Neural cell (in vitro differentiated cells): ENCODE measurements around the gene PIGC. TPM values are rescaled to one million over a fixed set of nuclear protein-coding genes. Genes with fewer than 3 reads are reported as not detected.

Source experiments
- H2AFZ ChIP-seq: fragments of 200-600, 300-800 bp; sonication (generic), shearing (Covaris generic); 2 replicates; pipeline ENCODE4 v1.6.0; 2014; ENCODE audit warnings: low read depth, mild to moderate bottlenecking, antibody characterized with exemption, low read length, moderate library complexity
- H3F3A ChIP-seq: fragments of 200-600 bp; shearing (Covaris generic); 2 replicates; pipeline ENCODE4 v1.6.1; 2016; ENCODE audit warnings: mild to moderate bottlenecking, moderate library complexity, mixed read lengths, antibody characterized with exemption, low read length; ENCODE audit not compliant: insufficient read depth, poor library complexity, severe bottlenecking
- H3K27ac ChIP-seq: fragments of 200-600, 300-800 bp; sonication (generic), shearing (Covaris generic); 2 replicates; pipeline ENCODE4 v1.5.1; 2014; ENCODE audit warnings: mild to moderate bottlenecking, low read length, moderate library complexity
- H3K27me3 ChIP-seq: fragments of 300-800, 200-600 bp; sonication (generic), shearing (Covaris generic); 2 replicates; pipeline ENCODE4 v1.6.0; 2014; ENCODE audit warnings: mild to moderate bottlenecking, low read depth, low read length, moderate library complexity; ENCODE audit not compliant: insufficient read depth
- H3K36me3 ChIP-seq: fragments of 300-800, 200-600 bp; sonication (generic), shearing (Covaris generic); 2 replicates; pipeline ENCODE4 v1.5.1; 2014; ENCODE audit warnings: mild to moderate bottlenecking, antibody characterized with exemption, low read length, moderate library complexity; ENCODE audit not compliant: insufficient read depth
- H3K4me2 ChIP-seq: fragments of 300-800, 200-600 bp; sonication (generic), shearing (Covaris generic); 2 replicates; pipeline ENCODE4 v1.6.0; 2014; ENCODE audit warnings: mild to moderate bottlenecking, low read length
- H3K4me3 ChIP-seq: fragments of 300-800, 200-600 bp; sonication (generic), shearing (Covaris generic); 2 replicates; pipeline ENCODE4 v1.5.1; 2014; ENCODE audit warnings: mild to moderate bottlenecking, low read length, moderate library complexity
- H3K79me2 ChIP-seq: fragments of 200-600 bp; shearing (Covaris generic); replicated peaks from 2 replicates; pipeline ENCODE4 v1.6.0; 2014; ENCODE audit warnings: mild to moderate bottlenecking, low read length, moderate library complexity; ENCODE audit not compliant: insufficient read depth
- H3K9ac ChIP-seq: fragments of 300-800, 200-600 bp; sonication (generic), shearing (Covaris generic); 2 replicates; pipeline ENCODE4 v1.6.1; 2016; ENCODE audit warnings: mild to moderate bottlenecking, low read length, mixed read lengths
- H3K9me2 ChIP-seq: fragments of 200-600 bp; shearing (Covaris generic); 2 replicates; pipeline ENCODE4 v1.6.1; 2016; ENCODE audit warnings: mild to moderate bottlenecking, low read length, mixed read lengths; ENCODE audit not compliant: insufficient read depth
- H3K9me3 ChIP-seq: fragments of 200-600, 300-800 bp; sonication (generic), shearing (Covaris generic); 2 replicates; pipeline ENCODE4 v1.6.1; 2016; ENCODE audit warnings: mild to moderate bottlenecking, mixed run types, low read length, moderate library complexity, mixed read lengths
- H4K20me1 ChIP-seq: fragments of 200-600 bp; shearing (Covaris generic); 2 replicates; pipeline ENCODE4 v1.6.1; 2016; ENCODE audit warnings: mild to moderate bottlenecking, mixed run types; ENCODE audit not compliant: insufficient read depth
- EP300 ChIP-seq: fragments of 450-650 bp; conservative IDR thresholded peaks from 2 replicates; pipeline ENCODE4 v1.6.1; 2014; ENCODE audit warnings: antibody characterized with exemption, mild to moderate bottlenecking, moderate library complexity; ENCODE audit not compliant: poor library complexity, severe bottlenecking
- EZH2 ChIP-seq: fragments of 200-600, 300-800 bp; shearing (Covaris generic), sonication (generic); IDR thresholded peaks from 2 replicates; pipeline ENCODE4 v1.6.1; 2014; ENCODE audit warnings: antibody characterized with exemption, low read length, borderline replicate concordance, mild to moderate bottlenecking; ENCODE audit not compliant: insufficient read depth, poor library complexity, severe bottlenecking
- MXI1 ChIP-seq: fragments of 450-650 bp; conservative IDR thresholded peaks from 2 replicates; pipeline ENCODE4 v1.6.1; 2014; ENCODE audit warnings: antibody characterized with exemption, mild to moderate bottlenecking; ENCODE audit not compliant: poor library complexity, severe bottlenecking
- POLR2AphosphoS5 ChIP-seq: IDR thresholded peaks from 2 replicates; pipeline ENCODE4 v1.6.1; 2012
- RAD21 ChIP-seq: fragments of 450-650 bp; conservative IDR thresholded peaks from 2 replicates; pipeline ENCODE4 v1.6.1; 2014; ENCODE audit warnings: antibody characterized with exemption, mild to moderate bottlenecking, moderate library complexity
- SMC3 ChIP-seq: fragments of 450-650 bp; conservative IDR thresholded peaks from 2 replicates; pipeline ENCODE4 v1.6.1; 2014; ENCODE audit warnings: antibody characterized with exemption, mild to moderate bottlenecking, moderate library complexity; ENCODE audit not compliant: poor library complexity
- TAF1 ChIP-seq: IDR thresholded peaks from 2 replicates; pipeline ENCODE4 v1.6.1; 2012; ENCODE audit warnings: low read depth
- polyA plus RNA-seq: library from polyadenylated mRNA; depleted of rRNA; stranded (reverse); fragments of >200 nt; gene quantifications from 2 replicates; pipeline ENCODE4 v1.2.3, GENCODE V29; 2014
- TF ChIP-seq, protein P1 (sequence below): fragments of 450-650 bp; IDR thresholded peaks from 2 replicates; pipeline ENCODE4 v1.5.1; 2014; ENCODE audit warnings: antibody characterized with exemption, mild to moderate bottlenecking, moderate library complexity; ENCODE audit not compliant: poor library complexity, severe bottlenecking
- TF ChIP-seq, protein P2 (sequence below): IDR thresholded peaks from 2 replicates; pipeline ENCODE4 v1.6.1; 2012; ENCODE audit warnings: borderline replicate concordance

Gene PIGC
- polyA plus RNA-seq, 1 donor from 2014 or later = 69.3 TPM

DNA sequence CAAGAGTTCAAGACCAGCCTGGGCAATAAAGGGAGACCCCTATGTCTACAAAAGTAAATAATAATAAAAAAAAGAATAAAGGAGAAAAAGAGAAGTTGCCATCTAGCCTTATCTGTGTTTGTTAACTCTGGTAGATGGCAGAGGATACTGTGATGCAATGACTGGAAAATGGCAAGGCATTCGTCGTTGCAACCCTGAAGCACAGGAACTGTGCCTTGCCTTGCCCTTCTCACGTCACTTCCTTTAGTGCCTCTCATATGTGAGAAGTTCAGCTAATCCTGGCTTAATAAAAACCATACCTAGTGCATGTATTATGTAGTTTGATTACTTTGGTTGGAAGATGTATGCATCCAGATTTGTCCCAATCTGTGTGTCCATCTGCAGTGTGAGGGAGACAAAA is 25.8 kb upstream of the PIGC start:
- H3K9ac ChIP-seq = no peak overlapping the region
- no peaks in the 10 kb centered on the region for H3K9me3 ChIP-seq
- TF ChIP-seq MXI1 (no peak), SMC3 (no peak), POLR2AphosphoS5 (no peak), TAF1 (no peak), EZH2 (no peak), EP300 (no peak)
- TF ChIP-seq, protein P1, sequence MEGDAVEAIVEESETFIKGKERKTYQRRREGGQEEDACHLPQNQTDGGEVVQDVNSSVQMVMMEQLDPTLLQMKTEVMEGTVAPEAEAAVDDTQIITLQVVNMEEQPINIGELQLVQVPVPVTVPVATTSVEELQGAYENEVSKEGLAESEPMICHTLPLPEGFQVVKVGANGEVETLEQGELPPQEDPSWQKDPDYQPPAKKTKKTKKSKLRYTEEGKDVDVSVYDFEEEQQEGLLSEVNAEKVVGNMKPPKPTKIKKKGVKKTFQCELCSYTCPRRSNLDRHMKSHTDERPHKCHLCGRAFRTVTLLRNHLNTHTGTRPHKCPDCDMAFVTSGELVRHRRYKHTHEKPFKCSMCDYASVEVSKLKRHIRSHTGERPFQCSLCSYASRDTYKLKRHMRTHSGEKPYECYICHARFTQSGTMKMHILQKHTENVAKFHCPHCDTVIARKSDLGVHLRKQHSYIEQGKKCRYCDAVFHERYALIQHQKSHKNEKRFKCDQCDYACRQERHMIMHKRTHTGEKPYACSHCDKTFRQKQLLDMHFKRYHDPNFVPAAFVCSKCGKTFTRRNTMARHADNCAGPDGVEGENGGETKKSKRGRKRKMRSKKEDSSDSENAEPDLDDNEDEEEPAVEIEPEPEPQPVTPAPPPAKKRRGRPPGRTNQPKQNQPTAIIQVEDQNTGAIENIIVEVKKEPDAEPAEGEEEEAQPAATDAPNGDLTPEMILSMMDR = no peak
- TF ChIP-seq, protein P2, sequence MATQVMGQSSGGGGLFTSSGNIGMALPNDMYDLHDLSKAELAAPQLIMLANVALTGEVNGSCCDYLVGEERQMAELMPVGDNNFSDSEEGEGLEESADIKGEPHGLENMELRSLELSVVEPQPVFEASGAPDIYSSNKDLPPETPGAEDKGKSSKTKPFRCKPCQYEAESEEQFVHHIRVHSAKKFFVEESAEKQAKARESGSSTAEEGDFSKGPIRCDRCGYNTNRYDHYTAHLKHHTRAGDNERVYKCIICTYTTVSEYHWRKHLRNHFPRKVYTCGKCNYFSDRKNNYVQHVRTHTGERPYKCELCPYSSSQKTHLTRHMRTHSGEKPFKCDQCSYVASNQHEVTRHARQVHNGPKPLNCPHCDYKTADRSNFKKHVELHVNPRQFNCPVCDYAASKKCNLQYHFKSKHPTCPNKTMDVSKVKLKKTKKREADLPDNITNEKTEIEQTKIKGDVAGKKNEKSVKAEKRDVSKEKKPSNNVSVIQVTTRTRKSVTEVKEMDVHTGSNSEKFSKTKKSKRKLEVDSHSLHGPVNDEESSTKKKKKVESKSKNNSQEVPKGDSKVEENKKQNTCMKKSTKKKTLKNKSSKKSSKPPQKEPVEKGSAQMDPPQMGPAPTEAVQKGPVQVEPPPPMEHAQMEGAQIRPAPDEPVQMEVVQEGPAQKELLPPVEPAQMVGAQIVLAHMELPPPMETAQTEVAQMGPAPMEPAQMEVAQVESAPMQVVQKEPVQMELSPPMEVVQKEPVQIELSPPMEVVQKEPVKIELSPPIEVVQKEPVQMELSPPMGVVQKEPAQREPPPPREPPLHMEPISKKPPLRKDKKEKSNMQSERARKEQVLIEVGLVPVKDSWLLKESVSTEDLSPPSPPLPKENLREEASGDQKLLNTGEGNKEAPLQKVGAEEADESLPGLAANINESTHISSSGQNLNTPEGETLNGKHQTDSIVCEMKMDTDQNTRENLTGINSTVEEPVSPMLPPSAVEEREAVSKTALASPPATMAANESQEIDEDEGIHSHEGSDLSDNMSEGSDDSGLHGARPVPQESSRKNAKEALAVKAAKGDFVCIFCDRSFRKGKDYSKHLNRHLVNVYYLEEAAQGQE = no peak
- no peaks in the 10 kb centered on the region for H3K9me2 ChIP-seq
- H3K36me3 ChIP-seq = no peaks in the 10 kb centered on the region
- H3K27me3 ChIP-seq = no peaks in the 10 kb centered on the region
- H3K4me2 ChIP-seq = no peak overlapping the region
- H4K20me1 ChIP-seq = no peaks in the 10 kb centered on the region
- H3F3A ChIP-seq = no peaks in the 10 kb centered on the region
- no peak overlapping the region for H2AFZ ChIP-seq
- no peaks in the 10 kb centered on the region for H3K79me2 ChIP-seq
- no peak overlapping the region for H3K4me3 ChIP-seq
- no peak overlapping the region for H3K27ac ChIP-seq

DNA sequence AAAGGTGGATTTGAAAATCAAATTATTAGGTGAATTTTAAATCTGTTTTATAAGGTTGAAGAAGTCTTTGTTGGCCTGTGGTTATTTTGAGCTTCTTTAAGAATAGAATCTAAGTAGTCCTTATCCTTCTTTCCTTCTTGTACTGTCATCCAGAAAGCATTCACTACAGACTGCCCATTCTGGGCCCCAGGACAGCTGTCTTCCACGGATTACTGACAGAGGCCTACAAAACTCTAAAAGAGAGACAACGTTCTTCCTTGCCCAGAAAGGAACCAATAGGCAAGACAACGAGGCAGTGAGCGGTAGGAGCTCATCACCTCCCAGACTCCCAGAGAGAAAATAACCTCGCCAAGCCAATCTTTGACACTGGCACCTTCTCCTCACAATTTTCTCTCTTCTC is 24.4 kb upstream of the PIGC start:
- H3K4me2 ChIP-seq = no peak overlapping the region
- H3K36me3 ChIP-seq = no peaks in the 10 kb centered on the region
- no peaks in the 10 kb centered on the region for H3K27me3 ChIP-seq
- no peak overlapping the region for H3K27ac ChIP-seq
- H3K79me2 ChIP-seq = no peaks in the 10 kb centered on the region
- H3K4me3 ChIP-seq = no peak overlapping the region
- no peak overlapping the region for H2AFZ ChIP-seq
- H4K20me1 ChIP-seq = no peaks in the 10 kb centered on the region
- no peaks in the 10 kb centered on the region for H3K9me2 ChIP-seq
- H3F3A ChIP-seq = no peaks in the 10 kb centered on the region
- TF ChIP-seq TAF1 (no peak), MXI1 (no peak), POLR2AphosphoS5 (no peak), EP300 (no peak), RAD21 (no peak), SMC3 (no peak), EZH2 (no peak)
- TF ChIP-seq, protein P1 = no peak
- TF ChIP-seq, protein P2 = no peak
- no peaks in the 10 kb centered on the region for H3K9me3 ChIP-seq
- no peak overlapping the region for H3K9ac ChIP-seq
